Measurements from ENCODE around the gene HHIPL2.

Gene HHIPL2

GRCh38 chr1:222547944-222548671 is at the start of gene HHIPL2:
Gene HHIPL2, minus strand, starts transcription at chr1:222548104. Its CDS starts 60 bp downstream, at chr1:222548044.
- DNase-seq (ENCODE audit: low read depth in 4 of 4, low spot score in 1 of 4), result no peak

GRCh38 chr1:222596696-222597095 is 48.8 kb upstream of the HHIPL2 start:
- no peak for DNase-seq (ENCODE audit: low read depth in 4 of 4, low spot score in 1 of 4)

- DNase-seq (ENCODE audit: low read depth in 4 of 4, low spot score in 1 of 4), result no peak
Measured at GRCh38 chr1:222594789-222595188, 46.9 kb upstream of the HHIPL2 start.

GRCh38 chr1:222592171-222592570 is 44.3 kb upstream of the HHIPL2 start:
- no peak for DNase-seq (ENCODE audit: low read depth in 4 of 4, low spot score in 1 of 4)

GRCh38 chr1:222589462-222590302 is 41.8 kb upstream of the HHIPL2 start, which contains the start of gene TAF1A:
Gene TAF1A, minus strand, starts transcription at chr1:222589933.
- peak; percentile 66 to 81 (median 74) for DNase-seq (ENCODE audit: low read depth in 4 of 4, low spot score in 1 of 4)

- DNase-seq (ENCODE audit: low read depth in 4 of 4, low spot score in 1 of 4), result no peak
Measured at GRCh38 chr1:222588135-222588534, 40.2 kb upstream of the HHIPL2 start.

- no peak for DNase-seq (ENCODE audit: low read depth in 4 of 4, low spot score in 1 of 4)
Measured at GRCh38 chr1:222586842-222587241, 38.9 kb upstream of the HHIPL2 start.

GRCh38 chr1:222583079-222583478 is 35.2 kb upstream of the HHIPL2 start:
- DNase-seq (ENCODE audit: low read depth in 4 of 4, low spot score in 1 of 4), result no peak

- DNase-seq (ENCODE audit: low read depth in 4 of 4, low spot score in 1 of 4), result no peak
Measured at GRCh38 chr1:222582099-222582774, 34.3 kb upstream of the HHIPL2 start.

- DNase-seq (ENCODE audit: low read depth in 4 of 4, low spot score in 1 of 4), result no peak
Measured at GRCh38 chr1:222579316-222579715, 31.4 kb upstream of the HHIPL2 start.

GRCh38 chr1:222570837-222571236 is 22.9 kb upstream of the HHIPL2 start:
- DNase-seq (ENCODE audit: low read depth in 4 of 4, low spot score in 1 of 4), result no peak

GRCh38 chr1:222561656-222562055 is 13.8 kb upstream of the HHIPL2 start:
- no peak for DNase-seq (ENCODE audit: low read depth in 4 of 4, low spot score in 1 of 4)

- no peak for DNase-seq (ENCODE audit: low read depth in 4 of 4, low spot score in 1 of 4)
Measured at GRCh38 chr1:222557574-222557973, 9.7 kb upstream of the HHIPL2 start.

GRCh38 chr1:222557148-222557547 is 9.2 kb upstream of the HHIPL2 start:
- no peak for DNase-seq (ENCODE audit: low read depth in 4 of 4, low spot score in 1 of 4)

GRCh38 chr1:222555992-222556615 is 8.2 kb upstream of the HHIPL2 start:
- no peak for DNase-seq (ENCODE audit: low read depth in 4 of 4, low spot score in 1 of 4)

- no peak for DNase-seq (ENCODE audit: low read depth in 4 of 4, low spot score in 1 of 4)
Measured at GRCh38 chr1:222554177-222554576, 6.3 kb upstream of the HHIPL2 start.

- no peak for DNase-seq (ENCODE audit: low read depth in 4 of 4, low spot score in 1 of 4)
Measured at GRCh38 chr1:222552882-222553281, 5.0 kb upstream of the HHIPL2 start.

- DNase-seq (ENCODE audit: low read depth in 4 of 4, low spot score in 1 of 4), result no peak
Measured at GRCh38 chr1:222547260-222547614, 667 bp downstream of the HHIPL2 start.

- DNase-seq (ENCODE audit: low read depth in 4 of 4, low spot score in 1 of 4), result no peak
Measured at GRCh38 chr1:222546548-222547259, 1.2 kb downstream of the HHIPL2 start.

GRCh38 chr1:222546091-222546490 is 1.8 kb downstream of the HHIPL2 start:
- no peak for DNase-seq (ENCODE audit: low read depth in 4 of 4, low spot score in 1 of 4)

GRCh38 chr1:222543817-222544216 is 4.1 kb downstream of the HHIPL2 start:
- DNase-seq (ENCODE audit: low read depth in 4 of 4, low spot score in 1 of 4), result no peak

All from stimulated activated CD4-positive, alpha-beta T cell treated with anti-CD3 and anti-CD28 coated beads, Interleukin-1b, Interleukin-23, amount 100 ng/mL, for 24 hours (primary cell).